ENCODE measurements around the gene XYLT1.
A peak's percentile ranks its signal among the peaks of the same experiment; 100 is the strongest.

Gene XYLT1

DNA sequence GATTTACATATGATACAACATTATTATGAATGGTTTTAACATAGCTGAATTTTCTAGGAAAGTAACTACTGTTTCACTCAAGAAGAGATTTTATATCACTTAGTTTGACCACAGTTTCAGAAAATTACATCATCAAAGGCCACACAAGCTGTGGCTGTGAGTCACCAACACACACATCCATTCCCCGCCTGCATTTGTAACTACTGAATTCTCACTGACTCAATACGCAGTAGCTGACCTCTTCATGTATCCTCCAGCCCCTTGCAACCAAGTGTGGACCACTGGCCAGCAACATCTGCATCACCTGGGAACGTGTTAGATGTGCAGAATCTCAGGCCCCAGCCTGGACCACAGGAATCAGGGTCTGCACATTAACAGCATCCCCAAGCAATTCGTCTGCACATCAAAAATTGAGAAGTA is 197.6 kb downstream of the XYLT1 start:
- DNase-seq = no peak

DNA sequence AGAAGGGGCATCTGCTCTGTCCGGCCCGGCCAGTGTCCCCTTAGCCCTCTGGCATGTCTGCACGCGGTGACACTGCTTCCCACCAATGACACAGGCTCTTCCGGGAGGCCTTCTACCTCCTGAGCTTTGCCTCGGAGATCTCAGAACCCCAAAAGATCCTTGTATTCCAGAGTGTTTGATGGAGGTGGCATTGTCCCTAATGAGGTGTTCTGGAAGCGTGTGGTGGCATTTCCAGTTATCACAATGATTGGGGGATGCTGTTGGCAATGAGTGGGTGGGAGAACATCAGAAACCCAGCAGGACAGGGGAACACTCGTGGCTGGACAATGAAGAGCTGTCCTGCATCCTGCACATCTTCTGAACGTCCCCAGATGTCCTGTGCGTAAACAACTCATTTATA is 198.0 kb downstream of the XYLT1 start:
- DNase-seq = no peak

DNA sequence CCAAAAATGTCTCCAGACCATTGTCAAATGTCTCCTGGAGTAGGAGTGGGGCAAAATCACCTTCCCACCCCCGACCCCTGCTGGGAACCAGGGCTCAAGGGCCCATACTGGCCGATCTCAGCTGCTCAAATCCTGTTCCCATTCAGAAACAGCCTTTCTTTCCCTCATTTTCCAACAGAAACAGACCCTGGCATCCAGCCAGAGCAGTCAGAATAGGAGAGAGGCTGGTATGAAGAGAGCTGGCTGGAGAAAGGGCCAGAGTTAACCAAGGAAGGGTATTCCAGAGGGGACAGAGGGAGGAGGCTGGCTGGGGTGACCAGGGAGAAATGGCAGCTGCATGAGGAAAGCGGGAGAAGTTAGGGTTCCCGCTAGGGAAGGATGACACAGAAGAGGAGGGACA is 199.1 kb downstream of the XYLT1 start:
- DNase-seq = no peak

DNA sequence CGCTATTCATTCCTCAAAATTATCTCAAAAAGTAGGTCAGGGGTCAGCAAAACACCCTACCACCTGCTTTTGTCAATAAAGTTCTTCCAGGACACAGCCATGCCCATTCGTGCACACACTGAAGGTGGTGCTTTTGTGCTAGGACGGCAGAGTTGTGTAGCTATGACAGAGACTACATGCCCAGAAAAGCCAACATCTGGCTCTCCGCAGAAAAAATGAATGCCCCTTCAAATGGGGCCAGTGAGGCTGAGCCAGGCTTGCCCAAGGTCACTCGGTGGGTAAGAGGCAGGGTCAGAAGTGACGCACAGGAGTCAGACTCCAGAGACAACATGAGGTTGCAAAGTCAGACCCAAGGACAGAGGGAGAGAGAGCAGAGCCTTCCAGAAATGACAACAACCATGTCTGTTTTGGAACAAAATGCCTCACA is 200.1 kb downstream of the XYLT1 start:
- DNase-seq = no peak

DNA sequence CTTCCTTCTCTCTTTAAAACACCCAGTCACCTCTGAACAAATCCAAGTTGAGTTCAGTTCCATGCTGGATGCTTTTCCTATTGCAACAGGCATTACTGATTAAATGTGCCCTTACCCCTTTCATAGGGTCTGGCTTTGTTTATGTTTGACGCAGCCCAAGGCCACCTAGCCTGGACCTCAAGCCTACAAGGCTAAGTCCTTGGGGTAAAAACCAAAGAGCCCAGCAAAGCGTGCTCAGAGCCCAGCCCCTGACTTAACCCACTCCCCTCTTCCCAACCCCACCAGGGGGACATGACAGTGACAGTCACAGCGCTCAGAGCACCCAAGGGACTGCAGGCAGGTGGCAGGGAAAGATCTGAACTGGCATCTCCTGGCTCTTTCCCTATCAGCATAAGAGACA is 200.6 kb downstream of the XYLT1 start:
- no peak for DNase-seq

DNA sequence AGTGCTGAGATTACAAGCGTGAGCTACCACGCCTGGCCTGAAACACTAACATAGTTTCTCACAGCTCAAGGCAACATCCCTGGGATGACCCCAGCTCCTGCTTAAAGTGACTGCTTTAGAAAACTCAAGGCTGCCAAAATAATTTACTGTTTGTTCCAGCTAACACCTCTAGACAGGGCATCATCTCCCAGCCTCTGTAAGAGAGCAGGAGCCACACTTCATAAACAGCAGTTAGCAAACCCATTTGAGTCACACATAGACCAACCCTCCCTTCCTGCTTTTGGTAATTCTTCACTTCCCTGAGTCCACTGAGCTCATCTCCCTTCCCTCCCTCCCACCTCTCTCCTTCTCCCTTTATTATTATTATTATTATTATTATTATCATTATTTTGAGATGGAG is 201.3 kb downstream of the XYLT1 start:
- no peak for DNase-seq

DNA sequence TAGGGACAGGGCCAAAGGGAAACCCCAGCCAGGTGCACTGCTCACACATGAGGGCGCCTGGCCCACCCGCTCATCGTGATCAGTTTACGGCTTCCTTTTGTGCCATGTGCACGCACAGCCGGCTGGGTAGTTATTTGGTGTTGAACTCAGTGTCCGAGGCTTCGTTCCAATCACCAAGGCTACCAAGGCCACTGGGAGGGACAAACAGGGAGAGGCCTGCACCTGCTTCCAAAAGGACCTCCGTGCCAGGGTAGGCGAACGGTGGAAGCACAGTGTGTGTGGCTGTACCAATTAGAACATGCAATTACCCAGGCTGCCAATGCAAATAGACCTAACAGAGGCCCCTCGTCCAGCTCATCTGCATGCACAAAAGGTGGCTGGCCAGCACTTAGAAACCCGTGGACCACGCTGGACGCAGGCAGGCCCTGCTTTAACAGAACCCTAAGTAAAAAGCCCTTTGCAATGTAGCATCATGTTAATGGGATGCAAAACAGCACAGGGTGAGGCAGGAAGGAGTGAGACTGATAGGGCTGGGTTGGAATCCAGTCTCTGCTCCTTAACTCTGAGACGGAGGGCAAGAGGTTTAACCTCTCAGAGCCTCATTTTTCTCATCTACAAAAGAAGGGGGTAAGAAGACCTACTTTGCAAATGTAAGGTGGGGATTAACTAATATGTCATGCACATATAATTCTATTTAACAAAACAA is 204.0 kb downstream of the XYLT1 start:
- DNase-seq = no peak

DNA sequence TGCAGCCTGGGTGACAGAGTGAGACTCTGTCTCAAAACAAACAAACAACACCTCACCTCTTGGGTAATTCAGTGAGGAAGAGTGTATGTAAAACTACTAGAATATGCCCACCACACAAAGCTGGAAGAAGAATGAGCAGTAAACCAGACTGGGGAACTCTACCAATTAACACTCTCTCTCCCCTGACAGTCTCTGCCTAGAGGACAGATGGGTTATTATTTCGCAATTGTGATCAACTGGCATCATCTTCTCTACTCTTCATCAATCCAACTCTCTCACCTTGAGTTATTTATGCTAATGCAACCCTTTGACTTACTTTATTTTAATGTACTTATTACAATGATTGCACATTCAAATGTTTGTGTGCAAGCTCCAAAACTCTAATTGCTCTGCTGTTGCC is 205.6 kb downstream of the XYLT1 start:
- no peak for DNase-seq

DNA sequence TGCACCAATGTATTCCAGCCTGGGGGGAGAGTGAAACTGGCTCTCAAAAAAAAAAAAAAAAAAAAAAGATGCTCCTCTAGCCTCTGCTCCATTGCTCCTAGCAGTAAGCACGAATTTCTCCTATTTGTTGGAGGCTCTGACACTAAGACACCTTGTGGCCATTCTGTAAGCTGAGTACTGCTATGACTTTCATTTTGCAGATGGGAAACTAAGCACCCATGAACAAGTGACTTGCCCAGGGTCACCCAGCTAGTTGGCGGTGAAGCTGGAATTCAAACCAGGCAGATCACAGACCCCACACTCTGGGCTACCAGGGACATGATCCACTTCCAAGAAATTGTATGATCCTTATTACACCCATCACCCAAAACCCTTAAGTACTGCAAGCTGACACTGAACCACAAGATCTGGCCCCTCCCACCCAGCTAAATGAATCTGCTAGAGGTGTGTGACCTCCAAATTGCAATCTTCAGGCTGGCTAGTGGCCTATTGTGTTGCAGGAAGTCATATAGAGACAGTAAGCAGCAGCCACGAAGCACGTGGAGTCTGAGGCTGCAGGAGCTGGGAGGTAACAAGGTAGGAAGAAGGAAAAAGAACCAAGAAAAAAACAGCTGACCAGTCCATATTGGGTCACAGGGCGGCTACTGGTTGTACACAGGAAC is 209.4 kb downstream of the XYLT1 start:
- no peak for DNase-seq

DNA sequence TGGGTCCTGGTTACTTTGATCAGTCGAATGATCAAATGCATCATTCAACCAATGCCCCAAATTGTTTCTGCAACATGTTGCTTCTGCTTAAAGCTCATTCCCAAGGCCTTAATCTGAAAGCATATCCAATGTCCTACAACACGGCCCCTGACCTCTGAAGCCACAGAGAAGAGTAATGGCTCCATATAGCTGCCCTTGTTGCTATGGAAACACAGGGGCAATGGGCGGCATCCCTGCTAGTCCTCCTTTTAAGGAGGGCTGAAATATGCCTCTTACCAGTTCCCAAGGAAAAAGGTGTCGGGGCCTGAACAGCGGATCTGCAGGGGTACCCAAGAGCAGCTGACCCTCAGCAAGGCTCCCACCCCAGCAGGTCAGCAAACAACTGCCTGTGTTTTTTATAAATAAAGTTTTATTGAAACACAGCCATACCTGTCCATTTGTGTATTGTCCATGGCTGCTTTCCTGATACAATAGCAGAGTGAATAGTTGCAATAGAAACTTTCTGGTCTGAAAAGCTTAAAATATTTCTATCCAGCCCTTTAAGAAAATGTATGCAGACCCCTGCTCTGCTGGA is 210.4 kb downstream of the XYLT1 start:
- DNase-seq = no peak

DNA sequence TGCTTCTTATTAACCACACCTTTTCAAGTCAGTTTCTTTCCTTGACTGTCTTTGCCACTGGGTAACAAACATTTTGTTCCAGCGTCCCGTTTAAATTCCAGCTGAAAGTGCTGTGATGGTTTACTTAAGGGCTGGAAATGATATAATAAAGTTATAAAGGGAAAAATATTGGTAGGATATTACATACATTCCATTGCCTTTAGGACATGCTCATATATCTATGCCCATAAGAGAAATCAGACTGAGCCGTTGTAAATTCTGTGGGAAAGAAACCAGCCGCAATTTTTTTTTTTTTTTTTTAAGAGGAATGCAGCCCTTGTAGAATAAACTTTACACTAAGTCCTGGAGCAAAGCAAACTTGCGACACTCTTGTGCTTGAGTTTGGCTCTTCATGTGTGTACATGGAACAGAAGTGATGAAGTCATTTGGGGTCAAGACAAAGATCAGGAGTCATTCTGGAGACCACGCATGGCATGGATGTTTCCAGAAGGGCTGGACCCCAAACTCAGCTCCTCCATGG is 210.9 kb downstream of the XYLT1 start:
- no peak for DNase-seq

DNA sequence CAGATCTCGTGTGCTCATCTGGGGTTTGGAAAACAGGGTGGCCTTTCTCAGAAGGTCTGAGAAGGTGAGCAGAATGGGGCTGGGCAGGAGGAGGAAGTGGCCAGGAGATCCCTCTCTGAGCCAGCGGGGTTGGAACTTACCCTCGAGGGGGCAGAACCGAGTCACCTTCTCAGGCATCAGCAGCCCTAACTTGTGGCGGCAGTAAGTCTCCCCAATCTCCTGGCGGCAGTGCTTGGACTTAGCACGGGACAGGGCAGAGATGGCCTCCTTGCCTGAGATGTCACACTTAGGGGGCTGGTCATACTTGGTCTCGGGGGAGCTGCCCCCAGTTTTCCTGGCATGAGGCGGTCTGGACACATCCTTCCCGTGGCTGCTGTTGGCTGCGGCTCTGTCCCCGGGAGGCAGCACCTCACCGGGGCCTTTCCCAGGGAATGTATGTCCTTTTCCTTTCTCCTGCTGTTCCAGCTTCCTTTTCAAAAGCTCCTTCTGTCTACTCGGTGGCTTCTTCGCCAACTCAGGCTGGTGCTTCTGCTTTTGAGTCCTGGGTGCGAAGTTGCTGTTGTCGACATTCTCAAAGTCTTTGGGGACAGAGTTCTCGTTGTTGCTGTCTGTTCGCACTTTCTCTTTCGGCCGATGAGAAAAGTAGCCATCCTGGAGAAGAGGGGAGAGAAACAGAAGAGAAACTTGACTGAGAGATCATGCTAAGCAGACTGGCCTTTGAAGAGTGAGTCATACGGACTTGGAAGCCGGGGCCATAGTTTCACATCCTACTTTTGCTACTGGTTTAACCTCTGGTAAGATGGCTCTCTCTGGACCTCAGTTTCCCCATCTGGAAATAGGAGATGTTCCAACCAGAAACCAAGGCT is 211.7 kb downstream of the XYLT1 start:
- peak; percentile 56 for DNase-seq

DNA sequence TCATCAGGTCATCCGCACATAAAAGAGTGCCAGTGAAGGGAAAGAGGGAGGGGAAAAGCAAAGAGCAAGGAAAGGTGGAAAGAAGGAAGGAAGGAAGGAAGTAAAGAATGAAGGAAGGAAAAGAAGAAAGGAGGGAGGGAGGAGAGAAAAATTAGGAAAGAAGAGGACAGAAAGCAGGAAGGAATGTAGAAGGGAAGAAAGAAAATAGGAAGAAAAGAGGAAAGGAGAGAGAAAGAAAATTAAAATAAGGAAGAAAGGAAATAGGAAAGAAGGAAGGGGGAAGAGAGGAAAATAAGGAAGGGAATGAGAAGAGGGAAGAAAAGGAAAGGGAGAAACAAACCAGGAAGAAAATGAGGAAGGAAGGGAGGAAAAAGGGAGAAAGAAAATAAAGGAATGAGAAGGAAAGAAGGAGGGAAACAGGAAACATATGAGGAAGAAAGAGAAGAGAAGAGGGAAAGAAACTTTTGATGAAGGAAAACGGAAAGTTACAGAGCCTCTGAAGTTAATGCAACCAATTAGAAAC is 212.6 kb downstream of the XYLT1 start:
- no peak for DNase-seq

DNA sequence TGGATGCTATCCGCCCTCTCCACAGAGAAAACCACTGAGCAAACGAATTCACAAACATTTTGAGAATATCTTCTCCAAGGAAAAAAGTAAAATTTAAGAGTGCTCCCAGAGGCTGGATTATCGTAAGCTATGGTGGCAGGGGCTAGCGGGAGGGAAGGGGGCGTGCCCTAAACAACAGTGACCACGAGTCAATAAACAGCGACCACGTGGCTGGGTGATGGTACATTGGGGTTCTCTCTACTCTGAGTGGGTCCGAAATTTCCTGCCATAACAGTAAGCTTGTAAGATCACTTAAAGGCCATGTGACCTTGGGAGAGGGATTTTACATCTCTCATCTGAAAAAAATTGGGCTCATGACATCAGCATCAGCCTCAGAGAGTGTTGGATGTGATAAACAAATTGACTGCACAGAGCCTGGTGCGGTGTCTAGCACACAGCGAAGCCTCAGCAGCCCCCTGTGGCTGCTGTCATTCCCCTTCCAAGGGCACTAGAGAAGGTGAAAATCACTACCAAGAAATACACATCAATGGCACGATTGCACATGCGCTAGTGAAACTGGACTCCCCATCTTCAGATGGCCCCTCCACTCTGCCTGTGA is 213.2 kb downstream of the XYLT1 start:
- no peak for DNase-seq

DNA sequence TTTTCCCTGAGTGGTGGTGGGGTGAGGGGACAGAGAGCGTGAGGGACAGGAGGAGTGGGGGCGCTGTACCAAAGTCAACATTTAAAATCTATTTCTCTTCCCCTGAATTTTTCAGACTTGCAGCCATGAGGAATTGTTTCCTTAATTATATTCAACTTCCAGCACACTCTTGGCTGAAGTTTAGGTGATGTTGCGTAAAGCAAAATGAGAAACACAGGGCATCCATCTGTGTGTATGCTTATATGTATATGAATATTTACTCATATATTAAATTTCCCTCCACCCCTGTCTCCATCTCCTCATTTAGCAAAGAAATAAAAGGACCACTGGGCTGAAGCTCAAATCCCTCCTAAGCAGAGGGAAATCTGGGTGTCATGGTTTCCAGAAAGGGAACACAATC is 218.1 kb downstream of the XYLT1 start:
- no peak for DNase-seq

DNA sequence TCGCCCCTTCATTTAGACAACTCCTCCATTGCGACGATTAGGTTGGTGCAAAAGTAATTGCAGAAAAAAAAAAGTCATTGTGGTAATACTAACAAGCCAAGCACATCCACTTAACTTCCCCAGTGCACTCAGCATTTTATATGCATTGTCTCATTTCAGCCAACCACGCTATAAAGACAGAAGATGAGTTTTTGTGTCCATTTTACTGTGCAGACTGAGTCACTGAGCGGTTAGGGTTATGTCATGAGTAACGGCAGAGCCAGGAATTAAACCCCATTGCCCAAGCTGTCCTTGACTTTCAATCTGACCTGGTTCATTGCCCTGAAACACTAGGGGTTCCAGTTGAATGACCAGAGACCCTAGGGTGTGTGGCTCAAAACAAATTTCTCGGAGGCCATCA is 218.7 kb downstream of the XYLT1 start:
- no peak for DNase-seq

DNA sequence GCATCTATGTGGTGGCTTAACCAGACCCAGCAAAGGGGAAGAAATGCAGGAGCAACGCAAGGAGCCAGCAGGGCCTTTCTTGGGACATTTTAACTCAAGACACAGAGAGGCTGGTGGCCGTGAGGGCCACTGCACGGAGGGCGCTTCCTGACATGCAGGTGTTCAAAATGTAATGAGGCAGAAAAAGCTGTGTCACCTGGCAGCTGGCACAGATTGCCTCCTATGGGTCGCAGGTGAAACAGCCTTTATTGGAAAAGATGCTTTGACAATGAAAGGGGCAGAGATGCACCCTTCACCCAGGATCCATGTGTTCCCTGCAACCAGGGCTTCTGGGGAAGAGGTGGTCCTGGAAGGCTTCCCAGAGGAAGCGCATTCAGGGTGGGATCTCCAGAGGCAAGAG is 219.3 kb downstream of the XYLT1 start:
- DNase-seq = no peak

DNA sequence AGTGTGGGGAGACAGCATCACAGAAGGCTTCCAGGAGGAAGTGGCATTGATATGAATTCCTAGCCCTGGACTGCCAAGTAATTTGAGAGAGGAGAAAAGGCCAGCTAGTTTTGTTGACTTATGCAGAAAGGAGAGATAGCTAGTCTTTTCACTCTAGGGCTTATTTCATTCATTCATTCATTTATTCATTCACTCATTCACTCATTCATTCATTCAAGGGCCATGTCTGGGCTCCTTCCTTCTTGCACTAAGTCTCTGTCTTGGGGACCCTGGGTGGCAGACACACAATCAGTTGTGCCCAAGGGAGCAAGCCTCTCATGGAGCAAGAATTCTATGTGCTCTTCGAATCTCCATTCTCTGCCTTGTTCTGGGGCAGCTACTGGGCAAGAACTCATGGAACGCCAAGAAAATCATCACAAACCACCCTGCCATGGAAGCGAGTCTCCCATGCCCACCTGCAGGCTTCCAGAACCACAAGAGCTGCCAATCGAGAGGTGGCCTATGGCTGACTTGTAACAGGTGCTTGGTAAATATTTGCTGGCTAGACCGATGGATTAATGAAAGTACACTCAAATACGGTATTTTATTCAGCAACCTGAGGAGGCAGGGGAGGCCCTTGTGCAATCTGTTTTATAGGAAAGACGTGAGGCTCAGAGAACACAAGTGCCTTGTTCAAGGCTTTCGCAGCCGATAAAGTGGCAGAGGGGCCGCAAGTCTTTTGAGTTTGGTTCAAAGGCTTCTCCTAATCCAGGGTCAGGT is 223.6 kb downstream of the XYLT1 start:
- no peak for DNase-seq

DNA sequence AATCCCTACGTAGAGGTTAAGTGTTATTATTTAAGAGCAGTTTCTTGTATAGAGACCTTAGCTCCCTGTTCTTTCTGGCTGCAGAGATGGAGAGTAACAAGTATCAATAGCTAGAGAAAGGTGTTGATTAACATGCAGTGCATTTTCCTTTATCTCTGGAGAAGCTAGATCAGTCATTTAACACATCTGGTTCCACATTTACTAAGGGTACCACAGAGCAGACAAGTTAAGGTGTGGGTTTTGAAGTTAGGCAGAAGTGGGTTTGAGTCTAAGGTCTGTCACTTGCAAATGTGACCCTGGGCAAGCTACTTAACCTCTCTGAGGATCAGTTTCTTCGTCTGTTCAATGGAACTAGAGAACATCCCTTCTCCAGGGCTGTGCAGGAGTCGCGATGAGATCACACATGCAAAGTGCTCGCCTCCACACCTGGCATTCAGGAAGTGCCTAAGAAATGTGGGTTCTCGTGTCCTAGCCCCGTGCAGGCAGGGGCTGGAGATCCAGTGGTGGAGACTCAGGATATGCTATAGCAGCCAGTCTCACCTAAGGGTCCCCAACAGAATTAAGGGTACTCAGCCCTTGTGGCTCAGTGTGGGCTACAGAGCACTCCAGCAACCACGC is 224.4 kb downstream of the XYLT1 start:
- no peak for DNase-seq

DNA sequence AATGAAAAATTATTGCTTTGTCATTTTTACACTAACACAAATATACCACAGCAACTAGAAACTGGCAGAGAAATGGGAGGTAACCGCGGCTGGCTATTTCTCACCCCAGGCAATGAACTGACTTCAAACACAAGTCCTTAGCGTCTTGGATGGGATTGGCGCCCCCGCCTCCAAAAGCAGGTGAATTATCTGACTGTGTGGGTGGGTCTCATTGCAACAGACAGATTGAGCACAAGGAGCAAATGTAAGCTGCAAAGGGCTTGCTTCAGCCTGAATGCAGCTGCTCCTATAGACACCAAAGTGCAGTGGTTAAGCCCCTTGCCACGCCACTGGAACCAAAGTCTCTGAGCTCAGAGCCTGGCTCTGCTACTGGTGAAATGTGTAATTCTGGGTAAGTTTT is 225.0 kb downstream of the XYLT1 start:
- no peak for DNase-seq

DNA sequence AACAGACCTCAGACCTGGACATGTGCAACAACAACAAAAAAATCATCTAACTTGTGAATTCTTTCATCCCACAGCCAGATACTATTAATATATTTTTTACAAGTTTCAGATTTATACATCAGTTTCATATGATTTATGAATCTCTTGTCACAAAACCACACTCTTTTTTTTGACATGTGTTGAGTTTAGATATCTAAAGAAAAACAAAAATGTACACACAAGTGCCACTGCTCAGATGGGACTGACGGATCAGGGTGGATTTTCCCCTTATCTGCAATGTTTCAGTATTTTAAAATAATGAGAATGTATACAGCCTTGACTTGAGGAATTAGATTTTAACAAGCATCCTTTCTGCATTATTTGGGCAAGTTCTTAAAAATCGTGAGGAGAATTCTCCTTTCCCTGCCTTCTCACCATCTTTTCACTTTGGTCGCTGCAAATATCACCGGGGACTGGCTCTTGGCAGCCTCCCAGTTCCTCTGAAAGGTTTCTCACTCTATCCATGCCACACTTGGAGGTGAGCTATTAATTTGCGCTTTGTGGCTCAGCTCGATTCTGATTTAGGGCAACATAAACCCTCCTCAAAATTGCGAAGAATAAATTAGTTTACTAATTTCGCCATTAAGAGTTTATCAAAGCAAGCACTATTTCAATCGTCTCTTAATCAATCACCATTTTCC is 225.7 kb downstream of the XYLT1 start:
- DNase-seq = no peak

All from SIG-M5 (cell line).